H9 (cell line): Measurements from ENCODE around the gene SLIT1. TPM values are rescaled to one million over a fixed set of nuclear protein-coding genes. Genes with fewer than 3 reads are reported as not detected.
A peak's percentile ranks its signal among the peaks of the same experiment; 100 is the strongest.

Experiments used
- DNase-seq: peaks from one replicate; pipeline ENCODE4 v3.0.0-alpha.2; 2017
- H2AFZ ChIP-seq: one replicate; pipeline ENCODE4 v1.6.1; 2013; ENCODE audit warnings: mild to moderate bottlenecking, low read length, control low read depth, moderate library complexity
- H2AK5ac ChIP-seq: 2 replicates; pipeline ENCODE4 v1.6.1; 2013; ENCODE audit warnings: low read length, control low read depth, mixed read lengths; ENCODE audit not compliant: insufficient read length
- H2BK120ac ChIP-seq: one replicate; pipeline ENCODE4 v1.6.1; 2013; ENCODE audit warnings: low read depth, mild to moderate bottlenecking, low read length, control low read depth, inconsistent platforms; ENCODE audit not compliant: poor library complexity, severe bottlenecking
- H2BK12ac ChIP-seq: 2 replicates; pipeline ENCODE4 v1.6.1; 2013; ENCODE audit warnings: low read length, control low read depth, mixed read lengths, low read depth; ENCODE audit not compliant: insufficient read length
- H2BK15ac ChIP-seq: 2 replicates; pipeline ENCODE4 v1.6.1; 2013; ENCODE audit warnings: low read depth, low read length, control low read depth
- H2BK20ac ChIP-seq: one replicate; pipeline ENCODE4 v1.6.1; 2013; ENCODE audit warnings: low read depth, mild to moderate bottlenecking, low read length, control low read depth, inconsistent platforms; ENCODE audit not compliant: poor library complexity, severe bottlenecking
- H2BK5ac ChIP-seq: 2 replicates; pipeline ENCODE4 v1.6.1; 2013; ENCODE audit warnings: low read length, control low read depth, mixed read lengths; ENCODE audit not compliant: insufficient read length
- H3K14ac ChIP-seq: 2 replicates; pipeline ENCODE4 v1.6.1; 2013; ENCODE audit warnings: low read length, control low read depth; ENCODE audit not compliant: insufficient read depth
- H3K18ac ChIP-seq: 2 replicates; pipeline ENCODE4 v1.6.1; 2013; ENCODE audit warnings: low read depth, mild to moderate bottlenecking, mixed read lengths, low read length, control low read depth; ENCODE audit not compliant: insufficient read length
- H3K23ac ChIP-seq: 2 replicates; pipeline ENCODE4 v1.6.1; 2013; ENCODE audit warnings: low read length, control low read depth, mixed read lengths, low read depth; ENCODE audit not compliant: insufficient read length
- H3K23me2 ChIP-seq: 2 replicates; pipeline ENCODE4 v1.6.1; 2013; ENCODE audit warnings: low read depth, mild to moderate bottlenecking, mixed read lengths, low read length, control low read depth; ENCODE audit not compliant: insufficient read length, poor library complexity, severe bottlenecking
- H3K27ac ChIP-seq: 2 replicates; pipeline ENCODE4 v1.5.1; 2013; ENCODE audit warnings: low read length, control low read depth, mixed read lengths, low read depth; ENCODE audit not compliant: insufficient read length
- H3K27me3 ChIP-seq: 2 replicates; pipeline ENCODE4 v1.6.1; 2013; ENCODE audit warnings: low read length, control low read depth, inconsistent platforms; ENCODE audit not compliant: insufficient read depth
- H3K4ac ChIP-seq: 2 replicates; pipeline ENCODE4 v1.6.1; 2013; ENCODE audit warnings: low read depth, mild to moderate bottlenecking, control low read depth, inconsistent platforms, low read length, moderate library complexity
- H3K4me1 ChIP-seq: 2 replicates; pipeline ENCODE4 v1.6.1; 2013; ENCODE audit warnings: low read length, control low read depth, inconsistent platforms; ENCODE audit not compliant: insufficient read depth
- H3K4me2 ChIP-seq: 2 replicates; pipeline ENCODE4 v1.6.1; 2013; ENCODE audit warnings: low read length, control low read depth, mixed read lengths; ENCODE audit not compliant: insufficient read length, insufficient read depth
- H3K56ac ChIP-seq: 2 replicates; pipeline ENCODE4 v1.6.1; 2013; ENCODE audit warnings: low read depth, mild to moderate bottlenecking, mixed read lengths, low read length, control low read depth; ENCODE audit not compliant: insufficient read length
- H3K79me1 ChIP-seq: 2 replicates; pipeline ENCODE4 v1.6.1; 2013; ENCODE audit warnings: low read depth, mild to moderate bottlenecking, moderate library complexity, low read length, control low read depth, inconsistent platforms; ENCODE audit not compliant: insufficient read depth, poor library complexity, severe bottlenecking
- H3K79me2 ChIP-seq: 2 replicates; pipeline ENCODE4 v1.6.1; 2013; ENCODE audit warnings: low read length, control low read depth, inconsistent platforms; ENCODE audit not compliant: insufficient read depth
- H3K9ac ChIP-seq: 2 replicates; pipeline ENCODE4 v1.6.1; 2013; ENCODE audit warnings: low read length, control low read depth, mixed read lengths; ENCODE audit not compliant: insufficient read length; ENCODE audit errors: extremely low read depth
- H3K9me3 ChIP-seq: one replicate; pipeline ENCODE4 v1.6.1; 2013; ENCODE audit warnings: low read depth, low read length, inconsistent platforms; ENCODE audit not compliant: control insufficient read depth
- H3T11ph ChIP-seq: one replicate; pipeline ENCODE4 v1.6.1; 2013; ENCODE audit warnings: mild to moderate bottlenecking, low read length, control low read depth, inconsistent platforms
- H4K20me1 ChIP-seq: one replicate; pipeline ENCODE4 v1.6.1; 2013; ENCODE audit not compliant: control insufficient read depth, insufficient read length, insufficient read depth
- H4K5ac ChIP-seq: 2 replicates; pipeline ENCODE4 v1.6.1; 2013; ENCODE audit warnings: low read depth, mild to moderate bottlenecking, mixed read lengths, low read length, control low read depth; ENCODE audit not compliant: insufficient read length
- H4K8ac ChIP-seq: replicated peaks from 2 replicates; pipeline ENCODE4 v1.6.1; 2013; ENCODE audit warnings: low read length, control low read depth, mixed read lengths, low read depth; ENCODE audit not compliant: insufficient read length
- H4K91ac ChIP-seq: 2 replicates; pipeline ENCODE4 v1.6.1; 2013; ENCODE audit warnings: low read depth, mild to moderate bottlenecking, moderate library complexity, mixed read lengths, low read length, control low read depth; ENCODE audit not compliant: insufficient read length
- H3K27ac Mint-ChIP-seq, 3 experiments: 2 replicates in 2 of 3; 3 replicates in 1 of 3; pipeline ENCODE4 v1.8.0; 2020 to 2021; ENCODE audit warnings: mixed read lengths in 3 of 3, mild to moderate bottlenecking in 1 of 3, moderate library complexity in 1 of 3
- H3K27me3 Mint-ChIP-seq: 2 replicates; pipeline ENCODE4 v1.8.0; 2021; ENCODE audit warnings: low read depth, mild to moderate bottlenecking, moderate library complexity, mixed read lengths
- H3K36me3 Mint-ChIP-seq, 3 experiments: 2 replicates in 2 of 3; 3 replicates in 1 of 3; pipeline ENCODE4 v1.8.0; 2020 to 2021; ENCODE audit warnings: low read depth in 3 of 3, mixed read lengths in 3 of 3; ENCODE audit not compliant: insufficient read depth in 1 of 3
- H3K4me1 Mint-ChIP-seq, 2 experiments: 2 replicates each; pipeline ENCODE4 v1.8.0; 2020; ENCODE audit warnings: mixed read lengths in 2 of 2
- H3K4me3 Mint-ChIP-seq, 2 experiments: 2 replicates in 1 of 2; 3 replicates in 1 of 2; pipeline ENCODE4 v1.8.0; 2020 to 2021; ENCODE audit warnings: mild to moderate bottlenecking in 2 of 2, mixed read lengths in 2 of 2, moderate library complexity in 1 of 2
- H3K9me3 Mint-ChIP-seq, 2 experiments: 2 replicates in 1 of 2; 3 replicates in 1 of 2; pipeline ENCODE4 v1.8.0; 2020; ENCODE audit warnings: mild to moderate bottlenecking in 2 of 2, mixed read lengths in 2 of 2, moderate library complexity in 1 of 2
- WGBS: extraction: QIAGEN DNeasy Blood & Tissue Kit; methylation state at CpG from one replicate; pipeline ENCODE4 v1.1.7; 2013; ENCODE audit warnings: missing lambda C conversion rate, low lambda C conversion rate, mixed read lengths; ENCODE audit not compliant: insufficient read length; ENCODE audit errors: extremely low coverage; 5-methylcytosine and 5-hydroxymethylcytosine counted together
- total RNA-seq: library from RNA; stranded (reverse); gene quantifications from 2 replicates; pipeline ENCODE4 v1.2.1, GENCODE V29; 2021
- TF ChIP-seq, protein P1 (sequence below): fragments of 200-600 bp; sonication (generic); conservative IDR thresholded peaks from 3 replicates; pipeline ENCODE4 v1.8.0; 2021; ENCODE audit warnings: antibody characterized with exemption, mild to moderate bottlenecking

The SLIT1 gene
- total RNA-seq, 1 experiment from 2014 or later, result 0.57 TPM

DNA sequence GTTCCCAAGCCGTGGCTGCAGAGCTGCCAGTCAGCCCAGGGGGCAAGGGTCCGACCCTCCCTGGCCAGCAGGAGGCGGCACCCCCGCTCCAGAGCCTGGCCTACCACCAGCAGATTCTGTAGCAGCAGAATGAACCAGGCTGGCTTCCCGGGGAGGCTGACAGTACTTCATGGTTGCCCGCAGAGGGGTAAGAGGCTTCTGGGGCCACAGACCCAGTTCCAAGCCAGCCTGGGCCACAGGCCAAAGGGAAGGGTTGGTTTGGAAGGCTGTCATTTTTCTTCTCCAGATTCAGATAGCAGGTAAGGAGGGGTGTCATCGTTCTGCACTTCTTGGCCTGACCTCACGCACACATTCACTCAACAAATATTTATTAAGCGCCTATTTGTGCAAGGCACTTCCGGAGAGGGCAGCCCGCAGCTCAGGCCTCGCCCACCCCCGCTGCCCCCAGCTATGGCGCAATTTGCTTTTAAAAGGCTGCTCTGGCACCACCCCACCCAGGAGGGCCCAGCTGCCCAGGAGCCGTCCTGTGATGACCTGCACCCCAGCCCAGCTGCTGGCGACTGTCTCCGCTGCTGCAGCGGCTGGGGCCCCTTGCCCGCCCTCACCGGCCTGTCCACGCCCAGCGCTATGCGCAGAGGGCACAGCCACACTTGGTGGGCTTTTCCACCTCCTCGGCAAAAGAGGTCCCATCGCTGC is 185.1 kb downstream of the SLIT1 start:
- no peak overlapping the region for H3K27ac ChIP-seq

More for the DNA sequence above, 185.1 kb downstream of the SLIT1 start:
- Histone ChIP-seq H3K27me3 (no peaks in the 10 kb centered on the region), H4K20me1 (no peaks in the 10 kb centered on the region), H3K9me3 (no peaks in the 10 kb centered on the region), H2BK12ac (no peak overlapping the region), H2BK120ac (no peak overlapping the region), H2AFZ (no peak overlapping the region), H2BK20ac (no peak overlapping the region), H3T11ph (no peak overlapping the region), H3K4ac (no peak overlapping the region), H3K14ac (no peak overlapping the region; the same call in 1 of the 2 replicates), H3K23me2 (no peaks in the 10 kb centered on the region), H4K5ac (no peak overlapping the region), H4K8ac (no peak overlapping the region), H2AK5ac (no peak overlapping the region), H3K79me1 (no peaks in the 10 kb centered on the region), H2BK15ac (no peak overlapping the region), H3K23ac (no peak overlapping the region), H3K9ac (no peak overlapping the region), H3K4me2 (no peak overlapping the region), H4K91ac (no peak overlapping the region), H2BK5ac (no peak overlapping the region), H3K4me1 (no peaks in the 10 kb centered on the region), H3K56ac (no peak overlapping the region), H3K79me2 (no peaks in the 10 kb centered on the region), H3K18ac (no peak overlapping the region)
- Mint-ChIP-seq H3K36me3 (no peaks in the 10 kb centered on the region; a peak in 1 of 7 replicates), H3K4me1 (peaks cover 3 to 5% of the 10 kb centered on the region in 2 experiments), H3K27ac (no peak overlapping the region), H3K9me3 (no peaks in the 10 kb centered on the region), H3K27me3 (no peaks in the 10 kb centered on the region), H3K4me3 (no peak overlapping the region)
- WGBS, result no CpG with 5 or more reads among the region's 25 CpGs
- TF ChIP-seq, protein P1, sequence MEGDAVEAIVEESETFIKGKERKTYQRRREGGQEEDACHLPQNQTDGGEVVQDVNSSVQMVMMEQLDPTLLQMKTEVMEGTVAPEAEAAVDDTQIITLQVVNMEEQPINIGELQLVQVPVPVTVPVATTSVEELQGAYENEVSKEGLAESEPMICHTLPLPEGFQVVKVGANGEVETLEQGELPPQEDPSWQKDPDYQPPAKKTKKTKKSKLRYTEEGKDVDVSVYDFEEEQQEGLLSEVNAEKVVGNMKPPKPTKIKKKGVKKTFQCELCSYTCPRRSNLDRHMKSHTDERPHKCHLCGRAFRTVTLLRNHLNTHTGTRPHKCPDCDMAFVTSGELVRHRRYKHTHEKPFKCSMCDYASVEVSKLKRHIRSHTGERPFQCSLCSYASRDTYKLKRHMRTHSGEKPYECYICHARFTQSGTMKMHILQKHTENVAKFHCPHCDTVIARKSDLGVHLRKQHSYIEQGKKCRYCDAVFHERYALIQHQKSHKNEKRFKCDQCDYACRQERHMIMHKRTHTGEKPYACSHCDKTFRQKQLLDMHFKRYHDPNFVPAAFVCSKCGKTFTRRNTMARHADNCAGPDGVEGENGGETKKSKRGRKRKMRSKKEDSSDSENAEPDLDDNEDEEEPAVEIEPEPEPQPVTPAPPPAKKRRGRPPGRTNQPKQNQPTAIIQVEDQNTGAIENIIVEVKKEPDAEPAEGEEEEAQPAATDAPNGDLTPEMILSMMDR, result peak; percentile 65
- DNase-seq, result peak; percentile 65
